ENCODE results near the gene KCNQ1OT1. TPM values are rescaled to one million over a fixed set of nuclear protein-coding genes. Genes with fewer than 3 reads are reported as not detected.

Gene KCNQ1OT1
- total RNA-seq, 1 donor from 2014 or later: 0.57 TPM

DNA sequence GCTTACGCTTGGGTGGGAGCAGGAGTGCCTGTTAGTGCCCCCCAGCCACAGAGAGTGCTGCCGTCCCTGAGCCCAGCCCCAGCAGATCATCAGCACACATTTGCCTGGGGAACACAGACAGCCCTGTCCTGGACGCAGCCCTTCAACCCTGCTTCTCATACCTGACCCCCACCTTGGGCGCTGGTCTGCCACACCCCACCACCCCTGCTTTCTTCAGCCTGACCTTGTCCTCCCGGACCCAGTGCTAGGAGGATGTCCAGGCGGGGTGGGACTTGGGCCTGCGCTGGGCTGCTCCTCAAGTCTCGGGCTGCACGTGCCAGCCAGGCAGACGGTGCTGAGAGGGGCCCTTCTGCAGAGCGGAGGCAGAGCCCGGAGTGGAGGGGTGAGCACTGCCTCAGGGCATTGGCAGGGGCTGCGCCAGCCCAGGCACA is 119.2 kb downstream of the KCNQ1OT1 start:
- DNase-seq (ENCODE audit: low spot score): peak; percentile 66
- intact Hi-C loops (cut with DNase I): no loop called here

DNA sequence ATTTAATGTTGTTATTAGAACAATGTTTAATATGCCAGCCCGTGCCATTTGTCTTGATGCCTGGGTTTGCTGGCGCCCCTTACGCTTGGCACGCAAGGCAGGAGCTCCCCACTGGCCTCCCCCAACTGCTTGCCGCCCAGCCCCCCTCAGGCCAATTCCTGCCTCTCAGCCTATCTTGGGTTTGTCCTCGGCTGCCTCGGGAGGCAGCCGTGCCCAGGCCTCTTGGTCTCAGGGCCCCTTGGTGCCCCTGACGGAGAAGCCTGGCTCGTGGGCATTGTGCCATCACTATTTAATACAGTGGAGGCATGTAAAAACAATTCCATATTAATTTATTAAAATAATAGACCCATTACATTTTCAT is 119.8 kb downstream of the KCNQ1OT1 start:
- peak; percentile 50 for DNase-seq (ENCODE audit: low spot score)
- intact Hi-C loops (cut with DNase I): no loop called here

DNA sequence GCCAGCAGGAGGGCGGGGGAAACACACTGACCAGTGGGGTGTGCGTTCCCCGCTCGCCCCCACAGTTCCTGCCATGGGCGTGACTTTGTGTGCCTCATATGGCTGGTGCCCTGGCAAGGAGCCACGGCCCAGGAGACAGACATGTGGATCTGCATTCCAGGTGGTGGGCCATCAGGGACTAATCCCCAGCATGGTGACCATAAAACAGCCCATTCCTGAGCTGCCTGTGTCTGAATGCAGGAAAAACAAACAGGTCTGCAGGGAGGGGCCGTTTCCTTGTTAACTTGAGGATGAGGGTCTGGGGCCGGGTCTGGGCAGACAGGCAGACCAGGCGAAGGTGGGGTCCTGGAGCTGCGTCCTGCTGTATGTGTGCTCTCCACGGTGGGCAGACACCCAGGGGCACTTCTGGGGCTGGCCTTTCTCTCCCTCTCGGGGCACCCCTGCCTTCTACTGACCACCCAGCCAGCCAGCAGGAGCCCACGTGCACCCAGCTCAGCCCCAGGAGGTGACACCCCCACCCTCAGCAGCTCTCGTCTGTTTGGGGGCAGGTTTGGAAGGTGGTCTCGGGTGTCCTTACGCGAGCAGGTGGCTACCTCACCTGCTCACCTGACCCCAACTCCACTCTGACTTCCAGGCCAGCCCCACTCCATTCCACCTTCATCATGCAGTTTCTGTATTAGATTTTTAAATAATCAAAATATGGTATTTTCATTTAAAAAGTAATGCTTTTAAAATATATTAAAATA is 120.3 kb downstream of the KCNQ1OT1 start:
- intact Hi-C loops (cut with DNase I): no loop called here
- DNase-seq (ENCODE audit: low spot score): peak; percentile 74

DNA sequence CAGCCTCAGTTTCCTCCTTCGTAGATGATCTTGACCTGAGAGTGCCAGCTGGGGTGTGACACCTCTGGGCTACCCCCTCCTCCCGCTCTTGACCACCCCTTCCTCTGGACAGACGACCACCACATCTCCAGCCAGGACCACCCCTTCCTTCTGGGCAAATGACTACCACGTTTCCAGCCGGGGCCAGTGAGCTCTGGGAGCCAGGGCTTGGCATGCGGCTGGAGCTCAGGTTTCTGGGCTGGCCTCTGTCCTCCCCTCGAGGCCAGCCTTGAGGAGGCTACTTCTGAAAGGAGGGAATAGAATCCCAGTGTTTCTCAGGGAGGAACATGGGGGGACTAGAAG is 120.9 kb downstream of the KCNQ1OT1 start:
- intact Hi-C loops (cut with DNase I): no loop called here
- no peak for DNase-seq (ENCODE audit: low spot score)

GRCh38 chr11:2577991-2578928 is 121.5 kb downstream of the KCNQ1OT1 start:
- intact Hi-C loops (cut with DNase I): no loop called here
- DNase-seq (ENCODE audit: low spot score): peak; percentile 72

DNA sequence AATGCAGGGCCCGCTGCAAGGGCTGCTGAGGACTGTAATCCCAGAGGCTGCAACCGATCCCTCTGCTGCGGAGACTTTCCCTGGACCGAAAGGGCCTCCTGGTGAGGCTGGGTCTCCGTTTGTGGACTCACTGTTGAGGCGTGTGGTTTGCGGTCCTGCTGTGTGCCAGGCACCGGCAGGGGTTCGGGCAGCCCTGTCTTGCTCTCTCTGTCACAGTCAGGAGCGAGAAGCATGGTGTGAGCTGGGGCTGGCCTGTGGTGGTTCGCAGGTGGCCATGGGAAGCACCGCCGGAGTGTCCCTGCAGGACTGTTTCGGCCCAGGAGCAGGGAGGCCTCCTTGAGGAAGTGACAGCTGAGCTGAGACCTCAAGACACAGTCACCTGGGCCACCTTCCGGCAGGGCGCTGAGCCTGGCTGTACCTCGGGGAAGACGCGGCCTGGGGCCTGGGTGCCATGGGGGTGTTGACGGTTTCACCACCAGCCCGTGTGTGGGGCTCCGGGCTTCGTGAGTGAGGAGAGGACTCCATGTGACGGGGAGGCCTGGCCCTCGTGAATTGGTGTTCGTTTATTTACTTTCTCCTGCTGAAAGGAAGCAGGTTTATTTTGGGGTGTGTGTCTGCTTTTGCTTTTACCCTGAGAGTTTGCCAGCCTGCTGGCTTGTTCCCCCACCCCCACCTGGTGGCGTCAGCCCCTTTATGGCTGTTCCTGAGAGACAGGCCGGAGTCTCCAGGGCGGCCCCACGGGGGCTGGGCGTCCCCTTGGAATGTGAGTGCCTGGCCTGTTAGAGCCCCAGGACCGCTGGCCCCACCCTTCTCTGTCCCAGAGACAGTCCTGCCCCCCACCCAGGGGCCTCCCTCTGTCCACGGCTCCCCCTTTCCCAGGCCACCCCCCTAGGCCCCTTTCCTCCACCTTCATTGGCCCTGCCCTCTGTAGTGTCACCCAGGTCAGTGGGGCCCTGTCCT is 122.5 kb downstream of the KCNQ1OT1 start:
- intact Hi-C loops (cut with DNase I): no loop called here
- DNase-seq (ENCODE audit: low spot score): peak; percentile 71

- intact Hi-C loops (cut with DNase I): no loop called here
- peak; percentile 61 for DNase-seq (ENCODE audit: low spot score)
These were observed 123.2 kb downstream of the KCNQ1OT1 start for GRCh38 chr11:2576549-2576948.

- DNase-seq (ENCODE audit: low spot score): peak; percentile 67
- intact Hi-C loops (cut with DNase I): no loop called here
These were observed 123.7 kb downstream of the KCNQ1OT1 start for GRCh38 chr11:2576111-2576510.

DNA sequence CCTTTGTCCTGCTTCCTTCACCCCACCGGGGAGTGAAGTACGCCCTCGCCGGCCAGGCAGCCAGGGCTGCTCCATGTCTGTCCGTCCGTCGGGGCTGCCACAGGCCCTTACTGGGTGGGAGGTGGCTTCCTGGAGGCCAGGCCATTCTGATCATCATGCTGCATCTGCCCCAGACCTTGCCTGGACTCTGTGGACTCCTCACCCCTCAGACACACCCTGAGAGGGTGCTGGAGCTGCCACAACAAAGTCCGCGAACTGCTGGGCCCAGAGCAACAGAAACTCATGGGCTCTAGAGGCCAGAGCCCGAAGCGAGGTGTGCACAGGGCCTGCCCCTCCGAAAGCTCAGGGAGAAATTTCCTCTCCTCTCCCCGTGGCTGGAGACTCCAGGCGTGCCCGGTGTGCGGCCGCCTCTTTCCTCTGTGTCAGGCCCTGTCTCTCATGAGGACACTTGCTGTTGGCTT is 124.2 kb downstream of the KCNQ1OT1 start:
- intact Hi-C loops (cut with DNase I): no loop called here
- no peak for DNase-seq (ENCODE audit: low spot score)

DNA sequence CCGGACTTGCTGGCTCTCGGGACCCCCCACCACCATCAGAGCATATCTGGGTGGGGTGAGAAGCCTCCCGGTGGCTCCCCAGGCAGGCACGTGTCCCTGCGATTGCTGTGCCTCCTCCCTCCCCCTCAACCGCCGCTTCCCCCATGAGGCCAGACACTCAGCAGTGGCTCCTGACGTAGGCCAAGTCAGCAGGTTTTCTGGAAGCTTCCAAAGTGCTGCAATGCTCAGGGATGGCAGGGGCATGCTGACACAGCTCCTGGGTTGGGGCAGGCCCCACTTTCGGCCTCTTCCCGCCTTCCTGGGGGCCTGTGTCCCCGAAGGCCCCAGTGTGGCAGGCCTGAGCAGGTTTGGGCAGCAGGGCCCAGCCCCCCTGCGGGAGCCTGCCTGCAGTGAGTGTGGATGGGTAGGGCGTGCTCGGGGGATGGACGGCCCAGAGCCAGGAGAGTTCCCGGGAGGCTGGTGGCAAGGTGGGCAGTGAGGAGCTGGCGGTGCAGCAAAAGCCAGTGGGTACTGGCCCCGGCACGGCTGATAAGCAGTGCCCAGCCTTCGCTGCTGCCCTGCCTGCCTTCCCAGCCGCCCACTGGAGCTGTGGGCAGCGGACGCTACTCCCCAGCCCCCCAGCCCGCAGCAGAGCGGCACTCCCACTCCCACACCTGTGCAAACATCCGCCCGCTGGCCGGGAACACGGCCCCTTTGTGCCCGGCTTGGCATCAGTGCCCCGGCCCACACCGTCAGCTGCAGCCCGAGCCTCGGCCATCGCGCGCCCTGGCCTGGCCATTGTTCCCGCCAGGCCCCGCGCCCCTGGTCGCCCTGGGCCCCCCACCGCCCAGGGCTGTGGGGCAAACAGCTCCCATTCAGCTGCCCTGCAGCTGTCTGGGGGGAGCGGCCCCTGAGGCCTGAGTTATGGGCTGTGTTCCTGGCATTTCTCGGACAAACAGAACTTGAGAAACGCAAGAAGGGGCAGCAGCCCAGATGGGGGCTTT is 125.0 kb downstream of the KCNQ1OT1 start:
- intact Hi-C loops (cut with DNase I): no loop called here
- peak; percentile 62 for DNase-seq (ENCODE audit: low spot score)

GRCh38 chr11:2574043-2574552 is 125.7 kb downstream of the KCNQ1OT1 start:
- intact Hi-C loops (cut with DNase I): no loop called here
- no peak for DNase-seq (ENCODE audit: low spot score)

GRCh38 chr11:2573240-2574042 is 126.4 kb downstream of the KCNQ1OT1 start:
- intact Hi-C loops (cut with DNase I): no loop called here
- DNase-seq (ENCODE audit: low spot score): peak; percentile 62

GRCh38 chr11:2572491-2573239 is 127.1 kb downstream of the KCNQ1OT1 start:
- peak; percentile 67 for DNase-seq (ENCODE audit: low spot score)
- intact Hi-C loops (cut with DNase I): no loop called here

DNA sequence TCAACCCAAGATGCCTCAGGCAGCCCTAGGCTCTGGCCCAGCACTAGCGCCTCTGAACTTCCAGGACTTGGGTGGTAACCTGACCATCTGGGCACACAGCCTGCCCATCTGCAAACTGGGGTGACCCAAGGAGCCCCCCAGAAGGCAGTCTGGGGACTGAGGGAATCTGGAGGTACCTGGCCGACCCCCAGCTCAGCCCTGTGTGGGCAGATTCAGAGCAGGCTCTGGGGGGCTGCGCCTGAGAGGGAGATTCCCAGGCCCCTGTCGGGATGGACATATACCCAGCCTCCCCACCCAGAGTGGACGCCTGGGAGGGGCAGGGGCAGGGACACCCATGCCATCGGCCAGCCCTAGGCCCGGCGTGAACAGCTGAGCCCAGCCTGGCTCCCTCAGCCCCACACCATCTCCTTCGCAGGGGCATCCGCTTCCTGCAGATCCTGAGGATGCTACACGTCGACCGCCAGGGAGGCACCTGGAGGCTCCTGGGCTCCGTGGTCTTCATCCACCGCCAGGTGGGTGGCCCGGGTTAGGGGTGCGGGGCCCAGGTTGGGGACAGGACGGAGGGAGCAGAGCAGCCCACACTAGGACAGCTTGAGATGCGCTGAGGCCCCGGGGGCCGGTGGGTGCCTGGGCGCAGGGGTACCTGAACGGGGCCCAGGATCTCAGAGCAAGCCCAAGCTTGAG is 128.1 kb downstream of the KCNQ1OT1 start:
- no peak for DNase-seq (ENCODE audit: low spot score)
- intact Hi-C loops (cut with DNase I): no loop called here

DNA sequence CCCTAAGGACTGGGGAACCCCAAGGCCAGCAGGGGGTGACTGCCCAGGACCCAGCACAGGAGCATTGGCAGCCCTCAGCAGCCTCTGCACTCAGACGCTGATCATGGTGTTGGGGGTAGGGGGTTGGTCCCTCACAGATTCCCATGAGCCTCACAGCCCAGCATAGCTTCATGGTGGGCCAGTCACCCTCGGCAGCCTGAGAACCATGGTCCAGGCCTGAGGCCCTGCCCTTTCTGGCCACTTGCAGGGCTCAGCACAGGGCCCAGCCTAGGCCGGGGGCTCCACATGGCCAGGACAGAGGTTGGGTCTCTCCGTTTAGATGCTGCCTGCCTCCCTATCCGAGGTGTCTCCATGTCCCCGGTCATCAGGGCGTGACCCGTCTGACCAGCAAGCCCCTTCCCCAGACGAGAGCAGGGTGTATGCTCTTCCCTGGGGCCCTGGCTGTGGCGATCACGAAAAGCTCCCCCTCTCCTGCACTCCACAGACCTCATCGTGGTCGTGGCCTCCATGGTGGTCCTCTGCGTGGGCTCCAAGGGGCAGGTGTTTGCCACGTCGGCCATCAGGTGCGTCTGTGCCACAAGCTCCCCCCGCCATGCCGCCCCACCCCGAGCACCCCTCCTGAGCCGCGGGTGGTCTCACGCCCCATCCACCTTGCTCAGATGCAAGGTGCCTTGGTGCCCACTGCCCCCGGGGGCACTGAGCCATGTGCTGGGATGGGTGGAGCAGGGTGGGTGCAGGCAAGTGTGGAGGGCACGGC is 128.8 kb downstream of the KCNQ1OT1 start:
- peak; percentile 70 for DNase-seq (ENCODE audit: low spot score)

More for the DNA sequence above, 128.8 kb downstream of the KCNQ1OT1 start:
- intact Hi-C loops (cut with DNase I): no loop called here
